Neuronal stem cell (in vitro differentiated cells): ENCODE measurements around the gene MPIG6B.

Source experiments
- DNase-seq: peaks from one replicate; pipeline ENCODE4 v3.0.0-alpha.2; 2013; ENCODE audit warnings: low spot score
- H2AFZ ChIP-seq: one replicate; pipeline ENCODE4 v1.6.1; 2013; ENCODE audit warnings: mild to moderate bottlenecking, low read length, inconsistent platforms
- H2AK5ac ChIP-seq: 2 replicates; pipeline ENCODE4 v1.6.1; 2013; ENCODE audit warnings: low read depth, mild to moderate bottlenecking, inconsistent platforms, low read length, moderate library complexity, mixed read lengths
- H2BK120ac ChIP-seq: 2 replicates; pipeline ENCODE4 v1.6.1; 2013; ENCODE audit warnings: low read depth, mild to moderate bottlenecking, inconsistent platforms, low read length, moderate library complexity, mixed read lengths
- H2BK12ac ChIP-seq: one replicate; pipeline ENCODE4 v1.6.1; 2013; ENCODE audit warnings: low read length, inconsistent platforms
- H2BK15ac ChIP-seq: 2 replicates; pipeline ENCODE4 v1.6.1; 2013; ENCODE audit warnings: mild to moderate bottlenecking, low read length, inconsistent platforms, mixed read lengths
- H2BK5ac ChIP-seq: one replicate; pipeline ENCODE4 v1.6.1; 2013; ENCODE audit warnings: inconsistent platforms, mild to moderate bottlenecking, low read length, moderate library complexity
- H3K14ac ChIP-seq: one replicate; pipeline ENCODE4 v1.6.1; 2013; ENCODE audit warnings: low read length, inconsistent platforms
- H3K18ac ChIP-seq: 2 replicates; pipeline ENCODE4 v1.6.1; 2013; ENCODE audit warnings: low read length, inconsistent platforms
- H3K23ac ChIP-seq: 2 replicates; pipeline ENCODE4 v1.6.1; 2013; ENCODE audit warnings: low read depth, mild to moderate bottlenecking, mixed read lengths, low read length, inconsistent platforms; ENCODE audit not compliant: poor library complexity
- H3K27ac ChIP-seq: replicated peaks from 3 replicates; pipeline ENCODE4 v1.5.1; 2013; ENCODE audit warnings: low read length, inconsistent platforms
- H3K27me3 ChIP-seq, 3 experiments: 2 replicates each; pipeline ENCODE4 v1.6.1; 2013; ENCODE audit warnings: low read length in 3 of 3, mild to moderate bottlenecking in 2 of 3, inconsistent platforms in 1 of 3, low read depth in 1 of 3, mixed read lengths in 1 of 3, moderate library complexity in 1 of 3; ENCODE audit not compliant: control insufficient read depth in 3 of 3, insufficient read depth in 3 of 3
- H3K36me3 ChIP-seq, 2 donors: replicated peaks in 1 of 2; 2 replicates each; pipeline ENCODE4 v1.6.1; 2013; ENCODE audit warnings: low read length in 2 of 2; ENCODE audit not compliant: control insufficient read depth in 2 of 2, insufficient read depth in 2 of 2
- H3K4ac ChIP-seq: 2 replicates; pipeline ENCODE4 v1.6.1; 2013; ENCODE audit warnings: inconsistent platforms, mild to moderate bottlenecking, low read length, moderate library complexity
- H3K4me1 ChIP-seq, 2 donors: 1 replicate in 1 of 2; 2 replicates in 1 of 2; pipeline ENCODE4 v1.6.1; 2013; ENCODE audit warnings: low read length in 2 of 2, low read depth in 1 of 2; ENCODE audit not compliant: control insufficient read depth in 2 of 2, insufficient read depth in 1 of 2
- H3K4me2 ChIP-seq: one replicate; pipeline ENCODE4 v1.6.1; 2013; ENCODE audit warnings: mild to moderate bottlenecking, low read length, inconsistent platforms; ENCODE audit not compliant: insufficient read depth, poor library complexity, severe bottlenecking
- H3K4me3 ChIP-seq, 2 donors: 2 replicates each; pipeline ENCODE4 v1.5.1; 2013; ENCODE audit warnings: low read length in 2 of 2, mild to moderate bottlenecking in 2 of 2, inconsistent platforms in 1 of 2, moderate library complexity in 1 of 2
- H3K79me1 ChIP-seq: one replicate; pipeline ENCODE4 v1.6.1; 2013; ENCODE audit warnings: low read depth, mild to moderate bottlenecking, inconsistent platforms, low read length, moderate library complexity
- H3K9ac ChIP-seq: one replicate; pipeline ENCODE4 v1.6.1; 2013; ENCODE audit warnings: mild to moderate bottlenecking, low read depth, low read length, inconsistent platforms; ENCODE audit not compliant: poor library complexity
- H3K9me3 ChIP-seq, 2 donors: replicated peaks in 1 of 2; 2 replicates each; pipeline versions ENCODE3 to v1.6.1; 2013; ENCODE audit warnings: low read length in 2 of 2, mild to moderate bottlenecking in 2 of 2, inconsistent platforms in 1 of 2, low read depth in 1 of 2, mixed read lengths in 1 of 2, moderate library complexity in 1 of 2; ENCODE audit not compliant: control insufficient read depth in 2 of 2, insufficient read depth in 1 of 2
- H4K8ac ChIP-seq: one replicate; pipeline ENCODE4 v1.6.1; 2013; ENCODE audit warnings: low read depth, mild to moderate bottlenecking, inconsistent platforms, low read length, moderate library complexity
- H4K91ac ChIP-seq: one replicate; pipeline ENCODE4 v1.6.1; 2013; ENCODE audit warnings: low read length, low read depth, mild to moderate bottlenecking, inconsistent platforms; ENCODE audit not compliant: poor library complexity
- WGBS, 2 donors: extraction: QIAGEN DNeasy Blood & Tissue Kit; methylation state at CpG; one replicate each; pipeline ENCODE4 v1.1.7; 2013; ENCODE audit warnings: missing lambda C conversion rate in 2 of 2, mixed read lengths in 1 of 2; ENCODE audit not compliant: insufficient read length in 2 of 2, insufficient replicate concordance in 1 of 2; ENCODE audit errors: extremely low coverage in 2 of 2; 5-methylcytosine and 5-hydroxymethylcytosine counted together

MPIG6B gene

DNA sequence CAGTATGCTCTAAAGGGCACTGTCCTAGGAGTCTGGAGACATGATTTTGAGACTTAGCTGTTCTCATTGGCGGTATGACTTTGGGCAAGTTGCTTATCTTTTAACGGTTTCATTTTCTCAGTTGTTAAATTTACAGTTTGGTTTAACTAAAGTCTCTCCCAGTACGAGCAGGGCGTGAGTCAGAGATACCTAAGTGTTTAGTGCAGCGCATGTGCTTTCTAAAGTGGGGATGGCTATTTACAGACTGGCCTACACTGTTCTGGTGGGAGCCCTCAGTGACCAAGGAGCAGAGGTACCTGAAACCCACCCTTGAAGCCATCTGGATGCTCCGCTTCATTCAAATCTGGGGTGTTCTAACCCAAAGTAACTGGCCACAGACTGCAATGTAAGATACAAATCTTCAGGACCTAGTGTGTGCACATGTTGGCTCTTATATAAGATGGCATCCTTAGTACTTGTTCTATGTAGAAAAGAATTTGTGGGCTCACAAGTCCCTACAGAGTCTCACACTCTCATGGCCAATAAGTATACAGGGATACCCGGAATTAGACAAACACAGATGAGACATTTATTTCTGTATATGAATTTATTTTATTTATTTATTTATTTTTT lies 27.3 kb downstream of the MPIG6B start:
- Histone ChIP-seq H2BK12ac (no peak overlapping the region), H3K4me2 (no peak overlapping the region), H2AFZ (no peak overlapping the region), H2BK120ac (no peak overlapping the region), H3K27me3 (no peaks in the 10 kb centered on the region), H3K27ac (no peak overlapping the region), H3K36me3 (peaks cover 6 to 52% of the 10 kb centered on the region in 2 donors), H2BK15ac (no peak overlapping the region), H4K8ac (no peak overlapping the region), H3K4me3 (no peak overlapping the region), H3K18ac (no peak overlapping the region), H2AK5ac (no peak overlapping the region), H3K4me1 (no peaks in the 10 kb centered on the region), H3K23ac (no peak overlapping the region), H4K91ac (no peak overlapping the region), H3K4ac (no peak overlapping the region), H3K14ac (no peak overlapping the region), H3K9me3 (no peaks in the 10 kb centered on the region), H3K9ac (no peak overlapping the region), H3K79me1 (no peaks in the 10 kb centered on the region), H2BK5ac (no peak overlapping the region)
- WGBS, 2 donors = no CpG with 5 or more reads among the region's 7 CpGs
- DNase-seq = no peak

DNA sequence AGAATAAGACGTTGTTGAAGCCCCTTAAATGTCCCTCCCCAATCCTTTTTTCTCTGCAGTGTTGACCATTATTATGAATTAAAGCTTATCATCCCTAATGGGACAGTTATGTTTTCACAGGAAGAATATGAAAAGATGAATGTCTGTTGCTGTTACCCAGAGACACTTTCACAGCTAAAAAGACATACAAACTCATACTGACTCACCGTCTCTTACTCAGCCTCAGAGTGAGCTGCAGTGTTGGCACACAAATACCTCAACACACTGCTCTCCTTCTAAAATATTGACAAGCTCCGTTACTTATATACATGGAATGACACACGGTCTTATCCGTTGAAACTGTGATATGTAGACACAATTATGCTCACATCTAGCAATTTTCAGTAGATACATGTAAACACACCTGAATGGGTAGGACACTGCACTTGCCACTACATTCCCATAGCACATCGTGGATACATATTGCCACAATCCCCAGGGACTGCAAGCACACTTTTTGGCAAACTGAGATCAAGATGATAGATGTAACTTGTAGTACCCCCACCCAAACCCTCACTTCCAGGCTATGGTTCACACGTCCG lies 29.7 kb downstream of the MPIG6B start:
- no peak overlapping the region for H3K14ac ChIP-seq
- no peaks in the 10 kb centered on the region for H3K4me1 ChIP-seq
- no peaks in the 10 kb centered on the region for H3K79me1 ChIP-seq
- H3K4me2 ChIP-seq = no peak overlapping the region
- H3K23ac ChIP-seq = no peak overlapping the region
- H3K9ac ChIP-seq = no peak overlapping the region
- H2AFZ ChIP-seq = no peak overlapping the region
- no peaks in the 10 kb centered on the region for H3K27me3 ChIP-seq
- H3K4me3 ChIP-seq = no peak overlapping the region
- H2AK5ac ChIP-seq = no peak overlapping the region
- H3K36me3 ChIP-seq = peaks cover 1 to 44% of the 10 kb centered on the region in 2 donors
- H4K91ac ChIP-seq = no peak overlapping the region
- no peak overlapping the region for H2BK12ac ChIP-seq
- no peak overlapping the region for H2BK120ac ChIP-seq
- no peak for DNase-seq
- H2BK15ac ChIP-seq = no peak overlapping the region
- H3K4ac ChIP-seq = no peak overlapping the region
- no peak overlapping the region for H2BK5ac ChIP-seq
- H3K9me3 ChIP-seq = no peaks in the 10 kb centered on the region
- H4K8ac ChIP-seq = no peak overlapping the region
- H3K27ac ChIP-seq = no peak overlapping the region
- no peak overlapping the region for H3K18ac ChIP-seq
- no CpG with 5 or more reads among the region's 8 CpGs for WGBS, 2 donors

DNA sequence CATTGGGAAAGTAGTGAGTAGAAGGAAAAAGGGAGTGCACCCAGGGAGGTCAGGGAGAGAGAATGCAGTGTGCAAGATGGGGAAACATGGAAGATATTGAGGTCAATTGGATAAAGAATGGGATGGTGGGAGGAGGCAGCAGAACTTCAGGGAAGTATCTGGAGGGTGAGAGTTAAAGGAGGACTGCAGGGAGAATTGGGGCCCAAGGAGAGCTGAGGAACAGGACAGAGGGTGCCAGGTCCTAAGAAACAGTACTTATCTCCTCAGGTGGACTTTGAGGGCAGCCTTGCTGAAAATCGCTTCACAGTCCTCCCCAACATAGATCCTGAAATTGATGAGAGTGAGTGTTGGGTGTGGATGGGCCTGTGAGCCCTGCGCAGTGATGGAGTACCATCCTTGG lies 35.1 kb downstream of the MPIG6B start:
- no CpG with 5 or more reads among the region's 2 CpGs for WGBS, 2 donors
- H3K4ac ChIP-seq = no peak overlapping the region
- no peaks in the 10 kb centered on the region for H3K79me1 ChIP-seq

DNA sequence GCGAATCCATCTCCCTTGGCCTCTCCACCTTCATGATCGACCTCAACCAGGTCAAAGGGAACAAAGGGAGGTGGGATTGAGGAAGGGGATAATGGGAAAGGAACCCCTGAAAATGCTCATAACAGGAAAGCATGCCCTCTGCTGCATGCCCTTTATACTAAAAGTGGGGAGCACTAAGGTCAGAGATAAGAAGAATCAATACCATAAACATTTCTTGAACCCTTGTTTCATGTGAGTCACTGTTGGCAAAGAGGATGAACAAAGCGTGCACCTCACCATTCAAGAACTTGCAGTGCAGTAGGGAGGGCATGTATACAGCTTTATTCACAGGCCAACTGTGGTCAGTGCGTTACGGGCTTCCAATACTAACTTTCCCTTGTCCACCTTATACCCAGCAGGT lies 37.6 kb downstream of the MPIG6B start:
- Histone ChIP-seq H3K79me1 (no peaks in the 10 kb centered on the region), H3K9ac (no peak overlapping the region), H3K18ac (no peak overlapping the region), H3K4me1 (peaks cover 15 to 16% of the 10 kb centered on the region in 2 donors), H3K23ac (no peak overlapping the region), H2AFZ (no peak overlapping the region), H2BK120ac (no peak overlapping the region), H2AK5ac (no peak overlapping the region), H4K8ac (no peak overlapping the region), H3K14ac (no peak overlapping the region), H2BK5ac (no peak overlapping the region), H4K91ac (no peak overlapping the region), H2BK15ac (no peak overlapping the region), H3K4ac (no peak overlapping the region), H3K4me3 (no peak overlapping the region), H3K36me3 (peaks cover 15 to 79% of the 10 kb centered on the region in 2 donors), H3K27me3 (no peaks in the 10 kb centered on the region), H2BK12ac (no peak overlapping the region), H3K27ac (no peak overlapping the region), H3K4me2 (no peak overlapping the region), H3K9me3 (no peaks in the 10 kb centered on the region)
- DNase-seq = no peak
- no CpG with 5 or more reads among the region's 5 CpGs for WGBS, 2 donors

More for the DNA sequence above, 35.1 kb downstream of the MPIG6B start:
- DNase-seq = no peak
- H3K9me3 ChIP-seq = no peaks in the 10 kb centered on the region
- no peak overlapping the region for H3K18ac ChIP-seq
- no peak overlapping the region for H4K8ac ChIP-seq
- H3K4me3 ChIP-seq = no peak overlapping the region
- peaks cover 6% of the 10 kb centered on the region in 2 donors for H3K4me1 ChIP-seq
- H3K27me3 ChIP-seq = no peaks in the 10 kb centered on the region
- no peak overlapping the region for H4K91ac ChIP-seq
- H2AFZ ChIP-seq = no peak overlapping the region
- no peak overlapping the region for H3K14ac ChIP-seq
- H3K9ac ChIP-seq = no peak overlapping the region
- H3K27ac ChIP-seq = no peak overlapping the region
- no peak overlapping the region for H3K4me2 ChIP-seq
- no peak overlapping the region for H3K23ac ChIP-seq
- peaks cover 15 to 65% of the 10 kb centered on the region in 2 donors for H3K36me3 ChIP-seq
- H2BK5ac ChIP-seq = no peak overlapping the region
- H2AK5ac ChIP-seq = no peak overlapping the region
- H2BK15ac ChIP-seq = no peak overlapping the region
- H2BK12ac ChIP-seq = no peak overlapping the region
- H2BK120ac ChIP-seq = no peak overlapping the region
